Measurements from ENCODE around the gene ATP6V0E1. TPM values are rescaled to one million over a fixed set of nuclear protein-coding genes. Genes with fewer than 3 reads are reported as not detected.
"Not testable (repeated sequence)": the region's sequence is repeated elsewhere in the genome, so short reads cannot be mapped to it uniquely, and the experiment has no call there.

ATP6V0E1 gene
- polyA plus RNA-seq, 4 donors = 223 to 262 (median 236) TPM

DNA sequence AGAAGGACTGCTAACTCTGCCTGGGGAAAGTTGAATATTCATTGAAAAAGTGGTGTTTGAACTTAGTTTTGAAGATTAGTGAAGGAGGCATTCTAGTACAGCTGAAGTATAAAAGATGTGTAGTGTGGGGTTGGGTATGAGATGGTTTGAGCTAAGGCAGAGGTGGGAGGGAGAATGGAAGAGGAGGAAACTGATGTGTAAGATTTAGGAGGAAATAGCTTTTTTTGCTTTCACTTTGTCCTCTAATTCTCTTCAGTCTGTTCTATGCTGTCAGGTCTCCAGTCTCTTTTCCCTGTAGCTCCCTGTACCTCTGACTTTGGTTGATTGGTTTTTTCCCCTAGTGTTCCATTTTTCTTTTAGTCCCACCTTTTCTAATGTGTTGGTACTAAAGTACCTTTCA lies 81.6 kb downstream of the ATP6V0E1 start:
- DNase-seq (ENCODE audit: low read depth in 4 of 4, low spot score in 3 of 4) = no peak

DNA sequence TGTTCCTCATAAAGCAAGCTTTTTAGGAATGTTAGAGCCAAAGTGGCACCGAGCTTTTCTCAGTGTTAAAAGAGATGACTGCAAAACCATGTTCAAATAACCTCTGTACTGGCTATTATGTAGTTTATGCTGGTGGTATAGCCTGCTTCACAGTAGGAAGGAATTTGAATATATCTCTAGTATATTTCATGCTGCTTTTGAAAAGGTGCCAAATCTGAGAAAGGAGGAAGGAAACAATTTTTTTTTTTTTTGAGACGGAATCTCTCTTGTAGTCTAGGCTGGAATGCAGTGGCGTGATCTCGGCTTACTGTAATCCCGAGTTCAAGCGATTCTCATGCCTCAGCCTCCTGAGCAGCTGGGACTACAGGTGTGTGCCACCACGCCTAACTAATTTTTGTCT lies 86.1 kb downstream of the ATP6V0E1 start:
- DNase-seq (ENCODE audit: low read depth in 4 of 4, low spot score in 3 of 4) = no peak

DNA sequence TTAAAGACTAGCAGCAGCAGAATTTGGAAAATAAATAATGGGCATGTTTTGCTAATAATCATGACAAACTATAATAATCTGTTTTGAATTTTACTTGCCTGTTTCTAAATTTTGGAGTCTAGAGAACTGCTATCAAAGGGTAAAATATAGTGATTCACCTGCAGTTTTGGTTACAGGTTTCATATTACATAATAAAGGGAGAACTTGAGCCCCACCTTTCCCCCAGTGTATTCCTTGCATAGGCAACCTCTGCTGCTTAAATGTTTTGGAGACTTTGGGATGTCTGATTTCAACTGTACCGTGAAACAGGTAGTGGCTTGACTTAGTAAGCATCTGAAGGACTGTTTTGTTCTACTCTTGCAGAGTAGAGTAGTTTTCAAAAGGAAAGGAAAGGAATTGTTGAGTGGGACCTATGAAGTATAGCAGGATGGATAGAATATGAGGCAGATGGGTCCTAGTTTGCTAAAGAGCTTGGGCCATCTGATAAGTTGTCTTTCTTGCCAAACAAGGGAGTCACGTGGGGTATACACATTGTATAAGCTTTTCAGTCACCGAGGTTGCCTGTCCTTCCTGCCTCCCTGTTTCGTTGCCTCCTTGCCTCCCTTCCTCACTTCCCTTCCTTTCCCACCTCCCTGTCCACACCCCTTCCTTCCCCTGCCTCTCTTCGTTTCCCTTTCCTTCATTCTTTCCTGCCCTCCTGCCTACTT lies 91.7 kb downstream of the ATP6V0E1 start:
- DNase-seq (ENCODE audit: low read depth in 4 of 4, low spot score in 3 of 4) = no peak

DNA sequence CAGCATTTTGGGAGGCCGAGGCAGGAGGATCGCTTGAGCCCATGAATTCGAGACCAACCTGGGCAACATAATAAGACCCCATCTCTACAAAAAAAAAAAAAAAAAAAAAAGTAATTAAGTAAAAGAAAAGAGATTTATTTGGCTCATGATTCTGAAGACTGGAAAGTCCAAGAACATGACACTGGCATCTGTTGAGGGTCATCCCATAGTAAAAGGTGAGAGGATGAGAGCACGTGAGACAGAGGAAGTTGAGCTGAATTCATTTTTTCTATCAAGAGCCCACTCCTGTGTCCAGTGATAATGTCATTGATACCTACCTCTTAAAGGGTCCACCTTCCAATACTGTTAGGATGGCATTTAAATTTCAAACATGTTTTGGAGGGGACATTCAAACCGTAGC lies 92.4 kb downstream of the ATP6V0E1 start:
- DNase-seq (ENCODE audit: low read depth in 4 of 4, low spot score in 3 of 4) = no peak

DNA sequence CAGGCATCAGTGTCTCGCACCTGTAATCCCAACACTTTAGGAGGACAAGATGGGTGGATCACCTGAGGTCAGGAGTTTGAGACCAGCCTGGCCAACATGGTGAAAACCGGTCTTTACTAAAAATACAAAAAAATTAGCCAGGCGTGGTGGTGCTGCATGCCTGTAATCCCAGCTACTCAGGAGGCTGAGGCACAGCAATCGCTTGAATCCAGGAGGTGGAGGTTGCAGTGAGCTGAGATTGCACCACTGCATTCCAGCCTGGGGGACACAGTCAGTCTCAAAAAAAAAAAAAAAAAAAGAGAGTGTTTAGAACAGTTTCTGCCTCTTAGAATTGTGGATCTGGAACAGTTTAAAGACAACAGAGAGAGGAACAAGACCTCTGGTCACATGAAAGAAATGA lies 92.9 kb downstream of the ATP6V0E1 start:
- not testable (repeated sequence) for DNase-seq (ENCODE audit: low read depth in 4 of 4, low spot score in 3 of 4)

DNA sequence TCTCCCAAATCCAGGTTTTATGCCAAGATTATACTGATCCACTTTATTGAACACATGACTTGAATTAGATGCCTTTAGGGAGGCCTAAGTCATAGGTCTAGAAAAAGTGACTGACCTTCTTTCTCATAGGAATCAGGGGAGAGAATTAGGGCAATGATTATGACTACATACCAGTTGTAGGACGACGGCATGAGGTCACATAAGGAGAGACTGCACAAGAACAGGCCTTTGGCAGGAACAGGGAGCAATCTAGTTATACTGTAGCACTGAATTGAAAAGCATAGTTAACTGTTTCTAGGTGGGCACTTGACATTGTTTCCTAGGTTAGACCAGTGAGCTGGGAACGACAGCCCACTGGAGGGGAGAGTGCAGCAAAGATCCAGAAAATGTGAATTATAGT lies 95.3 kb downstream of the ATP6V0E1 start:
- DNase-seq (ENCODE audit: low read depth in 4 of 4, low spot score in 3 of 4) = no peak

Other genes with a start within 250 kb of the ATP6V0E1 start
- gene DUSP1, start 212.6 kb upstream of the ATP6V0E1 start, polyA plus RNA-seq (ENCODE audit: insufficient read length in 4 of 4) = 100 to 1,000 TPM in 1 of 4 donors, 10 to 100 TPM in 3; 50.2 to 130 (median 73.7) TPM
- 100 to 1,000 TPM; 116 to 122 (median 118) TPM for gene ERGIC1, start 149.5 kb upstream of the ATP6V0E1 start, polyA plus RNA-seq (ENCODE audit: insufficient read length in 4 of 4)
- 10 to 100 TPM; 56.1 to 66.6 (median 64.0) TPM for gene RPL26L1, start 24.3 kb upstream of the ATP6V0E1 start, polyA plus RNA-seq (ENCODE audit: insufficient read length in 4 of 4)
- gene CREBRF, start 72.6 kb downstream of the ATP6V0E1 start, polyA plus RNA-seq (ENCODE audit: insufficient read length in 4 of 4) = 10 to 100 TPM; 19.0 to 23.4 (median 23.2) TPM
- 10 to 100 TPM; 13.0 to 16.8 (median 13.9) TPM for gene BNIP1, start 160.8 kb downstream of the ATP6V0E1 start, polyA plus RNA-seq (ENCODE audit: insufficient read length in 4 of 4)

Measured in right renal pelvis (tissue), 4 donors.